Activated effector memory CD4-positive, alpha-beta T cell treated with anti-CD3 and anti-CD28 coated beads, Interleukin-2, amount 50 U/mL, for 16 hours (primary cell): Measurements from ENCODE around the gene ZNF165.
"Not testable (repeated sequence)": the region's sequence is repeated elsewhere in the genome, so short reads cannot be mapped to it uniquely, and the experiment has no call there.

ENCODE experiments used
- DNase-seq: peaks from one replicate; pipeline ENCODE4 v3.0.0-alpha.2; 2020

ZNF165 gene

GRCh38 chr6:28080381-28080630 lies at the start of gene ZNF165:
ZNF165 (plus strand) TSS chr6:28080568; CDS start chr6:28085481, 4,913 bp downstream.
- not testable (repeated sequence) for DNase-seq

- no peak for DNase-seq
Measured at GRCh38 chr6:28053584-28053983, 26.8 kb upstream of the ZNF165 start.

GRCh38 chr6:28060405-28060804 lies 20.0 kb upstream of the ZNF165 start:
- DNase-seq: no peak

GRCh38 chr6:28064272-28064671 lies 16.1 kb upstream of the ZNF165 start:
- DNase-seq: no peak

GRCh38 chr6:28068067-28068466 lies 12.3 kb upstream of the ZNF165 start:
- DNase-seq: no peak

- not testable (repeated sequence) for DNase-seq
Measured at GRCh38 chr6:28070968-28071367, 9.4 kb upstream of the ZNF165 start.

GRCh38 chr6:28078050-28078449 lies 2.3 kb upstream of the ZNF165 start:
- no peak for DNase-seq

- DNase-seq: no peak
Measured at GRCh38 chr6:28078836-28079235, 1.5 kb upstream of the ZNF165 start.

- peak; percentile 95 for DNase-seq
Measured at GRCh38 chr6:28080631-28081485, 490 bp downstream of the ZNF165 start.

- peak; percentile 65 for DNase-seq
Measured at GRCh38 chr6:28081486-28081751, 1.1 kb downstream of the ZNF165 start.

- DNase-seq: no peak
Measured at GRCh38 chr6:28082939-28083338, 2.6 kb downstream of the ZNF165 start.

- DNase-seq: no peak
Measured at GRCh38 chr6:28089054-28089453, 8.7 kb downstream of the ZNF165 start.

- DNase-seq: no peak
Measured at GRCh38 chr6:28090917-28091586, 10.7 kb downstream of the ZNF165 start.

GRCh38 chr6:28102222-28102621 lies 21.9 kb downstream of the ZNF165 start:
- DNase-seq: not testable (repeated sequence)

GRCh38 chr6:28102699-28103098 lies 22.3 kb downstream of the ZNF165 start:
- DNase-seq: not testable (repeated sequence)

- DNase-seq: peak; percentile 93
Measured at GRCh38 chr6:28104392-28105244, 24.2 kb downstream of the ZNF165 start.

GRCh38 chr6:28105245-28105639 lies 24.9 kb downstream of the ZNF165 start:
- no peak for DNase-seq

GRCh38 chr6:28107506-28107905 lies 27.1 kb downstream of the ZNF165 start:
- no peak for DNase-seq

GRCh38 chr6:28111964-28112363 lies 31.6 kb downstream of the ZNF165 start:
- DNase-seq: no peak

- DNase-seq: no peak
Measured at GRCh38 chr6:28115799-28116198, 35.4 kb downstream of the ZNF165 start.

- no peak for DNase-seq
Measured at GRCh38 chr6:28117386-28118050, 37.1 kb downstream of the ZNF165 start.

GRCh38 chr6:28118217-28118616 lies 37.8 kb downstream of the ZNF165 start:
- no peak for DNase-seq

GRCh38 chr6:28121876-28122275 lies 41.5 kb downstream of the ZNF165 start:
- no peak for DNase-seq
